Stimulated activated CD4-positive, alpha-beta T cell treated with anti-CD3 and anti-CD28 coated beads, Interleukin-1b, Interleukin-23, amount 100 ng/mL, for 24 hours (primary cell): ENCODE results near the gene DISC1.
"Not testable (repeated sequence)": the region's sequence is repeated elsewhere in the genome, so short reads cannot be mapped to it uniquely, and the experiment has no call there.

Experiments
- DNase-seq, 4 experiments: peaks; one replicate each; pipeline ENCODE4 v3.0.0-alpha.2; 2020; ENCODE audit warnings: low read depth in 4 of 4, low spot score in 1 of 4

DISC1 gene

DNA sequence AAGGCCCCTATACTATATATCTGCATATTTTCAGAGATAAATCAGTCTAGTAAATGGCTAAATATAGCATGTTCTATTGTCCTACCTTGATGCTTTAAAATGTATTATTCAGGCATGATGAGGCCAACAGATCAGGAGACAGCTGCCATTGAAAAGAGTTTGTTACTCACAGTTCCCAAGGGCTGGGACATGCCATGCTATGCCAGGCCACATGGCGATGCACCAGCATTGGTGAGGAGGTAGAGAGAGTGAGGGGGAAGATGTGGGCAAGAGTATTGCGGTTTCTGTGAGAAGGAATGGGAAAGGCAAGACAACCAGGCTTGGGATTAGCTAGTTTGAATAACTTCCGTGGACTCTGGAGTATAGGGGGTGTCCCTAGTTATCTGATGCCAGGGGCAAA lies 316.5 kb downstream of the DISC1 start:
- DNase-seq, result no peak

DNA sequence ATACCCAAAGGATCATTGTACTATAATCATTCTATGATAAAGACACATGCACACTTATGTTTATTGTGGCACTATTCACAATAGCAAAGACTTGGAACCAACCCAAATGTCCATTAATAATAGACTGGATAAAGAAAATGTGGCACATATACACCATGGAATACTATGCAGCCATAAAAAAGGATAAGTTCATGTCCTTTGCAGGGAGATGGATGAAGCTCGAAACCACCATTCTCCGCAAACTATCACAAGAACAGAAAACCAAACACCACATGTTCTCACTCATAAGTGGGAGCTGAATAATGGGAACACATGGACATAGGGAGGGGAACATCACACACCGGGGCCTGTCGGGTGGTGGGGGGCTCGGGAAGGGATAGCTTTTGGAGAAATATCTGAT lies 321.5 kb downstream of the DISC1 start:
- DNase-seq, result not testable (repeated sequence)

DNA sequence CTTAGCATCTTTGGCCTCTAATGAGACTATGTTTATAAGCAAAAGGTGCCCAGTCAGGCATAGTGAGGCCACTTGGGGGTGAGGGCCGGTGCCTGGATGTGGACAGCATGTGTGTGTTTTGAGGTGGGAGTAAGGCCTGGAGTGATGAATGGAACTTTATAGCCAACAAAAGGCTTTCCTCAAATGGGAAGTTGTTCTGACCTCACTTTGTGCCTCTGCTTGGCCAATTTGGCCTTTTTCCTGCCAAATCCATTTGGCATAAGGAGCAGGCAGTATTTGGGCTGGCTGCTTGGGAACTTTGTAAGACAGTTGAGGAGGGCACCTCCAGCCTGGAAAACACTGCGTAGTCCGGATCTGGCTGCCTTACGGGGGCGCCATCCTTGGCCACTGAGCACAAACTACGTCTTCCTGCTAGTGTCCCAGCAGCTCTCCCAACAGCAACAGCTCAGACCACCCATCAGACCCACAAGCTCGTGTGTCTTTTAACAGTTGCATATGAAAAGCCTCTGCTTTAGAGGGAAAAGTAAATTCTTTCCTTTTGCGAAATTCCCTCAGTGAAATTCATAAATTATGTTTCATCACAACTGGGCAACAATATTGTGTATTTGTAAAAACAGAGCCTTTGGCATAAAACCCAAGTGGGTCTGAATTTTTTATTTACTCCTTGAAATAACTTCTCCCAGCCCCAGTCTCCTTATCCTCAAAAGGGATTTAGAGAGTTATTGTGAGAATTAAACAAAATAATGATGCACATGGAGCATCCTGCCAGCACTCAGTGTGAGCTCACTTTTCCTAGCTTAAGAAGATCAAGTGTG lies 322.9 kb downstream of the DISC1 start:
- no peak for DNase-seq

DNA sequence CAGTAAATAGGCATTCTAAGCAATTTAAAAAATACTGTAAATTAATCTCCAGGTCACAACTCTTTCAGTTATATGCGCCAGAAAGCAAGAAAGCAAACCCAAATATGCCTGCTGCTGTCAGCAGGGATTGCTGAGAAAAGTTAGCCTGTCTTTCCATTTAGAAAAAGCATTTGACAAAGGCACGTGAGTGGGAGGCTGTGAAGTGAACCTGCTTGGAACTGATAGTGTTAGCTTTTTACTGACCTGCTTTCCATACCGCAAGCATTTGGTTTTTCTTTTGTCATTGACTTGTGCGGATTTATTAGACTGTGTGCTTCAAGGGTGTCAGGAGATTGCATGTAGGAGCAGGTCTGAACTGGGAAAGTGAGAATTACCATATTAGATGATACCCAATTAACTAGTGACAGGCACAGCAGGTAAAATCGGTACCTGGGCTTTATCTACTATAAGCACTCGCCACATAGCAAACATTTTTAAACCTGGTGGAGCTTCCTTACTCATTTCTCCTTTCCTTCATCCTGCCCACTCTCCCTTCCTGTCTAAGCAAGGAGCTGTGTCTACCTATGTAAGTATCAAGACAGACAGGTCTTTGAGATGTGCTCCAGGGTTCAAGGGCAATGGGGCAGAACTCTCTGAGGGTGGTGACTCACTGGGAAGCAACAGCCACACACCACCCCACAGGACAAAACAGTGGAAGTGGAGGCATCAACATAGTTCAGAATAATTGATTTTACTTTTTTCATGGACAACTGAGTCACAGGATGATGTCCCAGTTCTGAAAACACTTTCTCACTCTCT lies 323.9 kb downstream of the DISC1 start:
- no peak for DNase-seq

DNA sequence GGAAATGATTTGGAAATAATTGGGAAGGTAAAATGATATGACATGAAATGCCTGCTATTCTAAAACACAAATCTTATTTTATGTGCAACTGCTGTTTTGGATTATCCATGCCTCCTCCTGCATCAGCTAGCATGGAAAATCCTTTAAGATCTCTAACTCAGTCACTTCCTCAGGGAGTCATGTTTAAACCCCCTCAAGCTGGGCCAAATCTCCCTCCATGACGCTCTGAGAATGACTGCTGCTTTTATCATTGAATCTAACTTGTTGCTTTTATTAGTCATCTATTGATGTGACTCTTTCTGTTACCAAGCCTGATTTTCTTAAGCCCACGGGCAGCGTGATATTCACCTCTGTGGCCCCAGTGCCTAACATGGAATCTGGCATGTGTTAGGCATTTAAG lies 324.8 kb downstream of the DISC1 start:
- DNase-seq, result no peak

DNA sequence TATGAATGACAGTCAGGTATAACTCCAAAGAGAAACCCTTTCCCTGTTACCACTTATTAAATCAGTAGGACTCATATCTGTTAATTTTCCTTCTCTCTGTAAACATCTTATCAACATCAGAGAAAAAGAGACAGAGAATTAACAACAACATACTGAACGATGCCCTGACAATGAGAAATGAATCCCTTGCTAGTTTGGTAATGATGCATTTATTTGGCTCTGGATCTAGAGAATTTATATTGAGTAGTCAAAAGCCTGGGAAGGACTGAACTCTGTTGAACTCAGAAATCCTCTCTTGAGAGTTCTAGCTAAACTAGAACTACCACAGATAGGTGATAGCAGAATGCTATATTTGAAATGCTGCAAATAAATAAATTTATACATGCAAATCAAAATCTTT lies 325.6 kb downstream of the DISC1 start:
- DNase-seq, result no peak

DNA sequence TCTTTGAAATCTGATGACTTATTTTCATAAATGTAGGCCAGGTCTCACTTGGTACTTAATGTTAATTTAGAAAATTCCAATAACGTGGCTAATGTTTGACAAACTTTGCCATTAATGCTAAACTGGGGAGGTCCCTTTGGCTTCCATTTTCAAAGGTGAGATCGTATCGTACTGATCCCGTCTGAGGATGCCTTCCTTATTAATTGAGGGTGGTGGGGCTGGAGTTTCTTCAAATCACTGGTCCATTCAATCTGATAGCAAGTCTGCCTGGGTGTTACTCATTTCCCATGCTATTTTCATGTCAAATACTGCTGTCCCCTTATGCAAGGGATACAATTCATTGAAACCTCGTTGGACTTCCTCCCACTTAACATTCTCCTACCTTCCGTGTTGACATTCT lies 327.1 kb downstream of the DISC1 start:
- no peak for DNase-seq

DNA sequence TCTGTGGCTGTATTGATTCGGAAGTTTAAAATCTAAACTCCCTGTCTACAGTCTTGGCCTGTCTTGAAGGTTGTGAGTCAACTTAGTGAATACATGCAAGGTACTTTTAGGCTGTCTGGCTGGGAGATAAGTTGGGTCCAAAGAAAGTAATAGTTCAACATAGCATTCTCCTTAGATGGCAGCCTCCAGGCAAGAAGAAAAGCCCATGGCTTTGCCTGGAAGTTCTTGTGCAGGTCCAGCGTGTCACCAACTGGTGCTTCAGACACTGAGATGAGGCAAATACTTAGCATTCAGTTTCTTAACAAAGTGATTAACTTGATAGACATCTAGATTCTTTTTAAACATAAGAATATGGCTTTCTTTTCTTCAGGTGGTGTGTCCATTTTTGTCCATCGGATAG lies 328.2 kb downstream of the DISC1 start:
- DNase-seq, result no peak

DNA sequence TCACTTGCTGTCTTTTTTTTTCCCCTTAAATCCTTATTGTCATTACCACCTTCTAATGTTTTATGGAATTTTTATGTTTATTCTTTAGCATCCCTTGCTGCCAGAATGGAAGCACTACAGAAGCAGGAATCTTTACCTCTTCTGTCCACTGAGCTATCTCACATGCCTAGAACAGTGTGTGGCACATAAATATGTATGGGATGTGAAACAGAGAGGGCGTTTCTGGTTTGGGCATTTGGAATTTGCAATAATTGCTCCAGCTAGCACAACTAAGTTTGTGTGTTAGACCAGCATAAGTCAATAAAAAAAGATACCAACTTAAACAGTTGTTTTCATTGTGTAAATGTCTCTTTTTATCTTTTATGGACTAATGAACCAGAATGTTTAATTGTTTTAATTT lies 330.8 kb downstream of the DISC1 start:
- no peak for DNase-seq

DNA sequence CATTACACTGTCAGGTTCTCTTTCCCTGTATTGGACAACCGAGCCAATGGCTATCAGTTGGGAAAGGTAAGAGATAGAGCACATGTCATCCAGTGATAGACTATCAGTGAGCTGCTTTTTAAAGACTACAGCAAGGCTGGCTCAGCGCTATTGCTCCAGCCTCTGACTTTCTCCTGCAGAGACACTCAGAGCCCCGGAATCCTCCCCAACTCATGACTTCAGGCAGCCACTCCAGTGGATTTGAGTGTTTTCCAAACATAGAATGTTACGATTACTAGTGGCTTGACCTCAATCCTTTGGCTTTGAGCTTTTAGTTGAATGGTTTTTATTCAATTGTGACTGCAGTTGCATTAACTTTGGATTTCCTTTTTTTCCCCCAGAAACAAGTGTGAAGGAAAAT lies 331.9 kb downstream of the DISC1 start:
- no peak for DNase-seq

DNA sequence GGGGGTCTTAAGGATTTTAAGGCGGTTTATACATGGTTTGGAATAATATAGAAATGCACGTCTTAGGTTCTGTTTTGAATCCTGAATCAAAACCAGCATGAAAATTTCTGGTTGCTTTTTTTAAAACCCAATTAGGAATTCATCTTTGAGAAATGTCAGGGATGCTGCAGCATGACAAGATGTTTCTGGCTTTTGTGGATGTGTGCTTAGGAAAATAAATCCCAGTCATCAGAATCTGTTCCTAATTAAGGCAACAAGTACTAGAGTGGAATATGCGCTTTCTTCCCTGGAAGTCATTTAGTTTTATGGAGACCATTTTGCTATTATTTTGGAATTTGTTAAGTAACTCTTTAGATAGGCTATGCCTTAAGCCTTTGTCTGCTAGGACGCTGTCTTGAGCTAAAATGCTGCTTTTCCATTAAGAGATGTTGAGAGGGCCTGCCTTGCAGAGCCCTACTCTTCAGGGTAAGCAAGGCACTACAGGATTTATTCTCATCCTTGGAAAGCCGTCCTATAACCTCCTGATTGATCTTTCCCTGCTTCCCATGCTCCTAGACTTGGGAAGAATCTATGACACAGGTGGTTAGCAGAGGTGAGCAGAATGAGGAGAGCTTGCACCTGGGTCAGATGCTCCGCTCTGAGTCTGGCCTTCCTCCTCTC lies 332.8 kb downstream of the DISC1 start:
- DNase-seq, result no peak

DNA sequence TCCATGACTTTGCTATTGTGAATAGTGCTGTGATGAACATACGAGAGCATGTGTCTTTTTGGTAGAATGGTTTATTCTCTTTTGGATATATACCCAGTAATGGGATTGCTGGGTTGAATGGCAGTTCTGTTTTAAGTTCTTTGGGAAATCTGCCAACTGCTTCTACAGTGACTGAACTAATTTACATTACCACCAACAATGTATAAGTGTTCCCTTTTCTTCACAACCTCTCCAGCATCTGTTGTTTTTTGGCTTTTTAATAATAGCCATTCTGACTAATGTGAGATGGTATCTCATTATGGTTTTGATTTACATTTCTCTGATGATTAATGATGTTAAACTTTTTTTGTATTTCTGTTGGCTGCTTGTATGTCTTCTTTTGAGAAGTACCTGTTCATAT lies 335.2 kb downstream of the DISC1 start:
- DNase-seq, result not testable (repeated sequence)

DNA sequence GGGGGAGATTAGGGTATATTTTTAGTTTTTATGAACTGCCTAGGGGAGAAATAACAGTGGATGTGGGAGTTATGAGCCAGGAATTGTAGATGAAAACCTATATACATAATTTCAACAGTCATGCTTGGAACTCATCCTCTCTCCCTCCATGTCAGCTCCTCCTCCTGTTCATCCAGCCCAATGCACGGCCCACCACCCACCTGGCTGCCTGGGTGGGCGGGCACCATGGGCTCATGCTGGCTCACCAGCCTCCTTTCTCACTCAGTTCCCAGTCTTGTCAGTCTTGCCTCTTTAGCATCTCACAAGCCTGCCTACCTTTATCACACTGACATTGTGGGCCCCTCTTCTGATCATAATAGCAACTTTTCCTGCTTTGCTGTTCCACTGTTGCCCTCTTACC lies 336.0 kb downstream of the DISC1 start:
- no peak for DNase-seq

DNA sequence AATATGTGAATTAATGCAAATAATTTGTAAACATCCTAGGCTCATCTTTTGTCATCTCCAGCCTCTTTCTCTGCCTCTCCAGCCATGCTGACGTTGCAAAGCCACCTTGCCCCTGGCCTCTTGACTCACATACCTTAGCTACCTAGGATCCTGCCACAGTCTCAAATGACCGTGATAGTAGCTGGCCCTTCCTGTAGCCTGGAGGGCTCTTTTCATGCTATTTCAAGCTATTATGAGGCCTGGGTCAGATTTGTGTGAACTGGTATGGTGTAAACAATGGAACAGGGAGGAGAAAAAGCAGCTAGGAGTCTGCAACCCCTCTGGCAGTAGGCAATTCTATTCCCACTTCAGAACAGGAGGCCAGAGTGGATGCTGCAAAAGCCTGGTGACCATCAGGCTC lies 337.7 kb downstream of the DISC1 start:
- DNase-seq, result no peak

DNA sequence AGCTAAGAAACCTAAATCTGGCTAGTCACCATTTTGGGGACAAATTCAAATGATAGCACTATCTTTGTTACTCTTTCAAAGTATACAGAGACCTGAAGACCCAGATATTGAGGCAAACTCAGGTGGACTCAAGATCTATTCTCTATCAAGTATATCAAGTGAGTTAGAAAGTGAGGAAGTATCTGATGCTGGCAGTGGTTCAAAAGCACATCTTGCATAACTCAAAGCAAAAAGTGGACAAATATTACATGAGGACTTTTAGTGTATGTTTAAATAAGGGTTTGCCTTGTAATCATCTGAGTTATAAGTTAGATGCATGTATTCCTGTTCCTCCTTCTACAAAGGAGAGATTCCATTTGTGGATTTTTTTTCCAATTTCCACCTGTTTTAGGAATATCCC lies 338.4 kb downstream of the DISC1 start:
- DNase-seq, result no peak

DNA sequence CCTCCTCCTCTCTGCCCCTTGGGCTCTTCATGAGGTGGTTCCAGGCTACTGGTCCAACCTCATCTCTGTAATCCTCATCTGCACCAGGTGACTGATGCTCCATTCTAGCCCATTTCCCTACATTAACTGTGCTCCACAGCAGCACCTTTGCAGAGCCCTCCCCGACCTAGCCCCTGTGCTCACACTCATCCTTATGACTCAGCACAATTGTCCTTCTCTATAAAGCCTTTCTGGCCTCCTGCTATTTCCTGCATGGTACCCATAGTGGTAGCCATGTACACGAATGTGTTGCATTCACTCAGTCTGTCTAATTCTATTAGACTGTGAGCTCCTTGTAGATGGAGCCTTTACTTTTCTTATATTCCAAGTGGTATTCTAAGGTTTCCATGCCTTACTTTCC lies 339.0 kb downstream of the DISC1 start:
- DNase-seq, result no peak

DNA sequence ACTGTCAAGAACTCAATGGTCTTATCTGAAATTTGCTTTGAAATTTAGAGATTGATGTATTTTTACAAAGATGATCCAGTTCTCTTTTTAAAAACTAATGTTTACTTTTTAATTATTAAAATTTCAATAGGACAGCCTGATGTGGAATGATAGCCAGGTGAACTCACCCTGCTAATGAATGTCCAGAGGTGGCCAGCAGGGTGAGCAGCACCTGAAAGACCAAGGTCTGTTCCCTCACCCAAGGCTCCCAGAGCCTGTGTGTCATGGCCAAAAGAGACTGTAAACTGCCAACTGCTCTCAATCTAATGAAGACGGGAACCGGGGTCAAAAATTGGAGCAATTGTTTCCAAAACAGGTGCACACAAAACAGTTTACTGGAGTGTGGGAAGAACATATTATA lies 340.4 kb downstream of the DISC1 start:
- DNase-seq, result no peak

DNA sequence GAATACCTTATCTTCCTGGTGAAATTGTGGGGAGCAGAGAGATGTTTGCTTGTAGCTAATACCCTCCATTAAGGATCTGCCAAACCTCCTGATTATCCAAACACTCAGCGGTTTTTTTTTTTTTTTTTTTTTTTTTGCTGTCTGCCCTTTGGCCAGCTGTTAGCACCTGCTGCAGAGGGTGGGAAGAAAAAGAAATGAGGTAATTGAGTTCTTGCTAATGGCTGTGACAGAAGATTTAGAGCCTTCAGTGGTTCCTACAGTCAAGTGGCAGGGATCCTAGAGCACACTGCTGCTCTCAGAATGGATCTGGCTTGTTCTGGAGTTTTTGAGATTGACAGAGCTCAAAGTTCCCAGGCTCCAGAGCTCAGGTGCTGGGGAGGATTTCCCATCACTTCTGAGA lies 342.5 kb downstream of the DISC1 start:
- no peak for DNase-seq

DNA sequence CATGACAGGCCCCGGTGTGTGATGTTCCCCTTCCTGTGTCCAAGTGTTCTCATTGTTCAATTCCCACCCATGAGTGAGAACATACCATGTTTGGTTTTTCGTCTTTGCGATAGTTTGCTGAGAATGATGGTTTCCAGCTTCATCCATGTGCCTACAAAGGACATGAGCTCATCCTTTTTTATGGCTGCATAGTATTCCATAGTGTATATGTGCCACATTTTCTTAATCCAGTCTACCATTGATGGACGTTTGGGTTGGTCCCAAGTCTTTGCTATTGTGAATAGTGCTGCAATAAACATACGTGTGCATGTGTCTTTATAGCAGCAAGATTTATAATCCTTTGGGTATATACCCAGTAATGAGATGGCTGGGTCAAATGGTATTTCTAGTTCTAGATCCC lies 343.2 kb downstream of the DISC1 start:
- not testable (repeated sequence) for DNase-seq

DNA sequence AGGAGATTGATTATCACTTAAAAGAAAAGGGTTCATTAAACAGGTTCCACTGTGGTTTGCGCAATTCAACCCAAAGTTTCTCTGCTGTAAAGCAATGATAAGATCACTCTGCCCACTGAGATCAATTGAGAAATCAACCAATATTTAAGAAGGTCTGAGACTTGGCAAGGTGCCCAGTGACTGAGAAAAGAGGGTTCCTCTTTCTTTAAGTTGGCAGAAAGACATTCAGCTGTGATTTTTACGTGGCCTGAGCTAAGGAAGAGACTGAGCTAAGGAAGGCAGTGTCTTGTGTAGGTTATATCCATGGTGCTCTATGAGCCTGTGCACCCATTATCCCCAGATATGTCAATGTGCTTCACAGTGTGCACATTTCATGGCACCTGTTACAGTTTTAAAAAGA lies 344.1 kb downstream of the DISC1 start:
- DNase-seq, result no peak

DNA sequence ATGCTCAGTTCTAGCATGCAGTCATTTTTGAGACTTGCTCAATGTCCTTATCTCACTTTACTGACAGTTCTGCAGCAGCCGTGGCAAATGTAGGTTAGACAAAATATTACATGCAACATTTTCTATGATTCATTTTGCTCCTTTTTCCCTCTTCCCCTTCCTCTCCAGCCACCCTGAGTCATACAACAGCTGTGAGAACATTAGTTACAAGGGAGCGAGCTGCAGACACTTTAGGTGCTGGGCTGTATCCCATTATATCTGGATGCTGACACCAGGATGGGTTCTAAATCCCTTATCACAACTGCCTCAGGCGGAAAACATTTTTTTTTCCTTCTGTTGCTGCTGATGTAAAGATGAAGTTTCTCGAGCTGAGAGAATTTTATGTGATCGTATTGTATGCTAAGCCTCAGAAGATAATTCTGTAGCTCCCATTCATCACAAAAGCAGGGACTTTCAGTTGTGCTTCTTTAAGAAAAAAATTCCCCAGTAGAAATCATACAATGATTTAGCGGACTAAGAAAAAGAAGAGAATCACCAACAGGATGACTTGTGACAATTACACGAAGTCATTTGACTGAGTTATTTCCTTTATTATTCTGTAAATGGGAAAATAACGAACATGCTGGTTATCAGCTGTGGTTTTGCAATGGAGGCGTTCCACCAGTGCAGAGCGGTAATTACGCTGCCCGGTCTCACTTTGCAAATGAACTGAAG lies 345.0 kb downstream of the DISC1 start:
- no peak for DNase-seq

DNA sequence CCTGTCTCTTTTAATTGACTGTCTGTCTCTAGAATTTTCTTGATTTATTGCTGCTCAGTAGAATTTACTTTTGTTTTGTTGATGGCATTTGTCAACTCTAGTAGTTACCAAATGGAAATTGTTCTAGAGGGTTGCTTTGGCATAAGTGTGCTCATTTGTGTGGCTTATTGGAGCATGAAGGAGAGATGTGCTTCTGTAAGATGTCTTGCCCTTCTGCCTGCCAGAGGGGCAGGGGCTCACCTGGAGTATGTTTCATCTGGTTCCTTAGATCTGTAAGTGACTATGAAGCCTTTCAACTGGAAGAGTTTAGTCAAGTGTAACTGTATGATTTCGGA lies 345.5 kb downstream of the DISC1 start:
- no peak for DNase-seq
